Stimulated activated CD8-positive, alpha-beta memory T cell treated with anti-CD3 and anti-CD28 coated beads, Interleukin-15, amount 100 ng/mL, for 48 hours (primary cell): Measurements from ENCODE around the gene CREG1.
"Not testable (repeated sequence)": the region's sequence is repeated elsewhere in the genome, so short reads cannot be mapped to it uniquely, and the experiment has no call there.

ENCODE experiments used
- DNase-seq, 2 donors: peaks; one replicate each; pipeline ENCODE4 v3.0.0-alpha.2; 2020; ENCODE audit warnings: low read depth in 2 of 2

The CREG1 gene

DNA sequence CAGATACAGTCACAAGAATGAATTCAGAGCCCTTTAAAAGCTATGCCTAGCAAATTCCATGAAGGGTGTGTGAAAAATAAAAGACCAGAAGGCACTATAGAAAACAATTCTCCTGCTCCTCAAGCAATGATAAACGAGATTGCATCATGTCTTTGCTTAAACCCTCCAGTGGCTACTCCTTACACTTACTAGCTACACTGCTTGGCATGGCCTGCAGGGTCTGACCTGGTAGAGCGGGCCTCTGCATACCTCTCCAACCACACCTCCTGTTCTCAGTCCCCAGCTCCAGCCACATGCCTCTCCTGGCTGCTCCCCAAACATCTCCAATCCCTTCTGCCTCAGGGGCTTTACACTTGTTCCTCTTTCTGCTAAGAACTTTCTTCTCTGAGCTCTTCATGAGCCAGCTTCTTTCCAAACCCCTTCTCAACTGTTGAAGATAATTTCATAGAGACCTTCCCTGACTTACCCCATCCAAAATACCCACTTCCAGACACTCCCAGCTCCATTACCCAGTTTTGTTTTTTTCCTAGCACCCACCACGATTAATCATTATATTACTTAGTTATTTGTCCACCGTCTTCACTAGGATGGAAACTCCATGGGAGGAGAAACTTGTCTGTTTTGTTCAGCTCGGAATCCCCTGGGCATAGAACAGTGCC, 11.2 kb upstream of the CREG1 start:
- no peak for DNase-seq

DNA sequence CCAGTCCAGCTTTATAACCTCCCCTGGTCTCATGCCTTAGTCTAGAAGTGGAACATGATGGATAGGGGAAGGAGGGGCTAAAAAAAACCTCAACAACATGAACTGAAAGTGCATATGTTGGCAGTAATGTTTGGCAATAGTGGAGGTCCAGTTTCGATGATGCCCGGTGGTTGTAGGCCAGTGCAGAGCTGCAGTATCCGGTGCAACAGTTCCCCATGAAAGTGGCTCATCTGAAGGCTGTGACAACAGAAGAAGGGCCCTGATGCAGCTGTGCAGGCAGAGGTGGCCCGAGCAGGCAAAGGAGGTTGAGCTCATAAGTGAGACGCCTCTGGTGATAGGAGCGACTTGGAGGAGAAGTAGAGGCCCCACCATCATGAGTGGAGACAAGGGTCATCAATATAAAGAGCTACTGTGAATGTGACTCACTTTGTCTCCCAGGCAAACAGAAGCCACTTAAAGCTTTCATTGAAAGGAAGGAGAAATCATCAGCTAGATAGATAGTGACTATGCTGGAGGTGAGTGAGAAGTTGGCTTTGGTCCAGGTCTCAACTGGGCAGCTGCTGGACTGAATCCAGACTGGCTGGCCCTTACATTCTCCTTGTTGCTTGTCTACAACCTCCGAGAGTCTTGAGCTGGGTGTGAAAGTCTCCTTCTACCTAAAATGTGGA, 10.2 kb upstream of the CREG1 start:
- no peak for DNase-seq

DNA sequence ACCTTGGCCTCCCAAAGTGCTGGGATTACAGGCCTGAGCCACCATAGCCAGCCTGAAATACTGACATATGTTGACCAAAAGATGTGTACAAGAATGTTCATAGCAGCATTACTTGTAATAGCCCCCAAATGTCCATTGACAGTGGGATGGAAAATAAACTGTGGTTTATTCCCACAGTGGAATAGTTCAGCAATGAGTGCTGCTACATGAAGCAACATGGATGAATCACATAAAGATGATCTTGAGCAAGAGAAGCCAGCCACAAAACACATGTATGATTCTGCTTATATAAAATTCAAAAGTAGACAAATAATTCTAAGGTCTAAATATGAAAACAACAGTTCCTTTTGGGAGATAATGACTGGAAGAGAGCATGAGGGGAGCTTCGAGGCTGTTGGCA, 9.1 kb upstream of the CREG1 start:
- DNase-seq = no peak

DNA sequence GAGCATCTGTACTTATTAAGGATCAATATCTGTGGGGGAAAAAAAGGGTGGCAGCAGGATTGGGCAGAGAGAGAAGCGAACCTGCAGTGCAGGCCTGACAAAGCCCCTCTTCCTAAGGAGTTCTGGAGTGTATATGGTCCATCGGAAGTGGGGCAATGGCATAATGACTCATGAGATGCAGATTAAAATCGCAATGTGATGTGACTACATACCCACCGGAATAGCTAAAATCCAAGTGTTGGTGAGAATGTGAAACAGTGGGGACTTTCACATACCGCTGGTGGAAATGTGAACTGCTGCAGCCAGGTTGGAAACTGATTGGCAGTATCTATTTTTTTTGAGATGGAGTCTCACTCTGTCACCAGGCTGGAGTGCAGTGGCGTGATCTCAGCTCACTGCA, 8.2 kb upstream of the CREG1 start:
- DNase-seq = no peak

DNA sequence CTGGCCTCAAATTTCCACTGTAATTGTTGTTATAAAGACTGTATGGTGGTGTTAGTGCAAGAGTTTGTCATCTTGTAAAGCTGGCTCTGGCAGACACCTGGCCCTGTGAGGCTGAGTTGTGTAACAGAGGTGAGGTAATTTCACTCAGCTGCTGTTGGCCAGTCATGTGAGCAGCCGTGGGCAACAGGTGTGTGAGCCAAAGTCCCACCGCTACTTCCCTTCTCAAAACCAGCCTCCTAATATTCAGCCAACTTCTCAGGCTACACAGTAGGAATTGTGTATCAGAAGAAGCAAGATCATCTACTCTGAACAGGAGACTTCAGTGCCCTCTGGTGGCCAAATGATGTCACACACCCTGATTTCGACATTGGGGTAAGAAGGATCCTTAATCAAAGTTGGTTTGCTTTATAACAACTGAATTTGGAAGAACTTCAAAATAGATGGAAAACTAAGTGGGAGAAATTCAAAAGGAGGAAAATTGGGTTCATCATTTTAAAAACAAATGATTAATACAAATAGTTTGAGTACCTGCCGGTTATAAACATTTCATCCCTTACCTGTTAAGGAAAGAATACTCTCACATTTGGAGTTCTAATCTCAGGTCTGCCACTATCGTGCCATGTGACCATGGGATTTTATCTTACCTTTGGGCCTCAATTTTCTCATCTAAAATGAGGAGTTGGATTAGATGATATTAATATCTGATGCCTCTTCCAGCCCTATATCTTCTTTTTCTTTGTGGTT, 2.6 kb upstream of the CREG1 start:
- DNase-seq = peak; percentile 44 to 45

DNA sequence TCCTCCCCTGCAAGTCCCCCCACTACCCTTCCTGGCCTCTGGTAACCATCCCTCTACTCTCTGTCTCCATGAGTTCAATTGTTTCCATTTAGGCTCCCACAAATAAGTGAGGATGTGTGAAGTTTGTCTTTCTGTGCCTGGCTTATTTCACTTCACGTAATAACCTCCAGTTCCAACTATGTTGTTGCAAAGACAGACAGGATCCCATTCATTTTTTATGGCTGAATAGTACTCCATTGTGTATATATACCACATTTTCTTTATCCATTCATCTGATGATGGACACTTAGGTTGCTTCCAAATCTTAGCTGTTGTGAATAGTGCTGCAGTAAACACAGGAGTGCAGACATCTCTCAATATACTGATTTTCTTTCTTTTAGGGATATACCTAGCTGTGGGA, 1.5 kb upstream of the CREG1 start:
- not testable (repeated sequence) for DNase-seq

DNA sequence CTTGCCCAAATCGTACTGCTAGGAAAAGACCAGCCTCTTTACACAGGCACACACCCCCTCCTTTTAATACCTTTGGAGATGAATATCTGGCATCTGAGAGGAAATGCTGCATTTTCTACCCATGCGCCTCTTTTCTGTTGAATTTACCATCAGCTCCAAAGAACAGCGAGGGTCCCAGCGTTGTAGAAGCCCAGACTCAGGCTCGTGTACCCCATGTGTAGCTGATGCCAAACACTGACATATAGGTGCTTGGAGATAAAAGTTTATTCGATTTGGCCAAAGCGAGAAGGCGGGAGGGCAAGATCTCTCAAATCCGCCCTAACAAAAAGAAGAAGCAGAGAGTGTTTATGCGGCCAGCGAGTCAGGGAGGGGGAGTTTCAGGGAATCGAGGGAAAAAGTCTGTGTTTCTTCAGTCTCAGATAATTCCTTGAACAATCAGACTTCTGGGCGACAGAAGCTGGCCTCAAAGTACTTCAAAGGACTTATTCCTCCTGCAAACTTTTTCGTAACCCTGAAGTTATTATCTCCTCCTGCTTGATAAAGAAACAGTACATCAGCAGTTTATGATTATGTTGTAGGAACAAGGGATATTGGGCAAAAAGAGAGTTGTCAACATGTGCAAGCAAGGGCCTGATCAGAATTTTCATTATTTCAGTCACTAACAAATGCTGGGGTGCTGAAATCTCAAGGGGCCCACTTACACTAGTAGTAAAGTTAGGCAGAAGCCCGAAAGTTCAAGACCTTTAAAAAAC, 642 bp upstream of the CREG1 start:
- no peak for DNase-seq

DNA sequence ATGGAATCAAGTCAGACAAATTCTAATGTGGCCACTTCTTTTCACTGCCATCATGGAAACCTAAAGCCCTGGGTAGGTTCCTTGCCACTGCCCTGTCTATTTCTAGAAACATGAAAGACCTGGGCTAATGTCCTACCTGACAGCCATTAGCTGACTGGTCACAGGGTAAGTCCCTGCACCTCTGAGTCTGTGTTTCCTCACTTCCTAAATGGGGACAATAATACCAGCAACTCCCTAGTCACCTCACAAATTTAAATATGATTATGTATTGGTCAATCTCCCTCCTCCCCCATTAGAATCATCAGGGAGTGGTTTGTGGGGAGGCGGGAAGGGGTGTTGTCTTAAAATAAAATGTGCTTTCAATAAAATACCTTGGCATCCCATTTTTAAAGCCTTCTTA, 2.2 kb downstream of the CREG1 start:
- no peak for DNase-seq

DNA sequence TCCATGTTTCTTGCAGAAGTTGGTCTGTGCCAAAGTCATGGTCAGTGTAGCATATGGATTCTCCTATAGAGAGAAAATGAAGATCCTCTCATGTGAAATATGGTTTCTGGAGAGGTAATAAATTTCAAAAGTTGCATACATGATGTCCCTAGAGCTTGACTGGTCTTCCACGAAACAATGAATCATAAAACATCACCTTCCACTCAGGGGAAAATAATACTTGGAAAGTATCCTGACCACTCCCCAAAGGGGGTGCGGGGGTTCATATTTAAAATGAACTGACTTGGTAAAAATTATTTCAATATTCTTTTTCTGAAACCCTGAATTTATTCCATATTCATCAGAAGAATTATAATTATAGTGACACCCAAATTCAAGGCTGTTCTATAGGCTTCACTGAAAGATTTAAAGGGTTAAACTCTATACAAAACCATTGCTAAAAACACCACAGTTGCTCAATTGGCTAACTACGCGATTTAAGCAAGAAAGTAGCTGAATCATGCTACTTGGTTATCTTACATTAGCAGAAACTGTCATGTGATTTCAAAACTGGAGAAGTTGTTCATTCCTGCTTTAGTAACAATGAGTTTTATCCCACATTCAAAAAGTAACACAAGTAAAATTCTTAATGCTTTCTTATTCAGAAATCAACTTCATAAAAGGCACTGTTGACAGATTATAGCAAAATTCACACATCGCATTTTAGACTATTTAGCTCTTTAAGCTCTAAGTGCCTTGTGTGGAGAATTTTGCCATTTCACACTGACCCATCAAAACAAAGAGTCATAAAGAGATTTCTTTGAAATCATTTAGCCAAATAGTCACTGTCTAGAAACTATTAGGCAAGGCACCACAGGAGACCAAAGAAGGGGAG, 5.3 kb downstream of the CREG1 start:
- DNase-seq = no peak

DNA sequence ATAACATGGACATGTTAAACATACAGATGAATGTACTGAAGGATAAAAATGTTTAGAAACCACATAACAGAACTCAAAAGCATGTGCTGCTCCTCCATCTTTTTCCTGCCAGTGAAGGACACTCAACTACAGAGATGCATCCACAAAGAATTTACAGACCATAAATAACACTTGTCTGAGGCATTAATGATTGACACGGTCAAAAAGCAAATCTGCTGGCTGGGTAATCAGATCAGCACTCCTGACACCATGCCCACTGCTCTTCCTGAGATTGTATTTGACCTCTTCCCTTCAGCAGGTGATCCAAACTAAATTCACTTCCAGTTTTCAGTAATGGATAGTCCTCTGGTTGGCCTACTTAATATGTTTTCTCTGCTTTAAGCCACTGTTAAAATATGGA, 6.6 kb downstream of the CREG1 start:
- no peak for DNase-seq

DNA sequence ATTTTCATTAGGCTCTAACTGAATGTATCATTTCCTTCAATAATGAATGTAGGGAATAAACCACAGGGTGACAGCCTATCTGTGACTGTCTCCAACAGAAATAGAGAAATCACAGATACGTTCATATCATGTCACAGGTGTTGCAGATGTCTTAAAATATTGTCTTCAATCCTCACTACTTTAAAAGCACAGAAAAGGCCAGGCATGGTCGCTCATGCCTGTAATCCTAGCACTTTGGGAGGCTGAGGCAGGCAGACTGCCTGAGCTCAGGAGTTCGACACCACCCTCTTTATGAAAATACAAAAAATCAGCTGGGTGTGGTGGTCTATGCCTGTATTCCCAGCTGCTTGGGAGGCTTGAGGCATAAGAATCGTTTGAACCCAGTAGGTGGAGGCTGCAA, 8.2 kb downstream of the CREG1 start:
- no peak for DNase-seq

DNA sequence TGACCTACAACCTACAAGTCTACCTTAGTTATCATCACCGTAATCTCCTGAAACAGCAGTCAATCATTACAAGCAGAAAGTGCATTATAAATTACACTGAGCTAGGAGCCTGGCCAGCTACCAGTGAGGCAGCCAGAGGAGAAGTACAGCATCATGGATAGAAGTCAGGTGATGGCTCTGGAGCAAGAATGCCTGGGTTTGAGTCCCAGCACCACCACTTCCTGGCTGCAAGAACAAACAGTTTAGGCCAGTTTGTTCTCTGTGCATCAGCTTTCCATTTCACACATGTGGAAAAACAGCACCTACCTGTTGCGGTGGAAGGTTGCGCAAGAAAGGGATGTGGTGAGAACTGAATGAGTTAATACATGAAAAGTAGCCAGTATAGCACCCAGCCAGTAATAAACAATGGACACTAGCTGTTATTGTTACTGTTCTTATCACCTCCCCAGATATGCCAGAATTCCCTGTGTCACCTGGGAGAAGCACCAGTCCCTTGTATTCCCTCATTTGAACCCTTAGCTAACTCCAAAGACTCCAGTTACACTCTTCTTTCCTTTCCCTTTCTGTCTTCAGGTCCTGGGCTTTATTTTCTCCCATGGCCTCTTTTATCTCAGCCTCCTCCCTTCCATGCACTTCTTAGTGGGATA, 9.0 kb downstream of the CREG1 start:
- no peak for DNase-seq

DNA sequence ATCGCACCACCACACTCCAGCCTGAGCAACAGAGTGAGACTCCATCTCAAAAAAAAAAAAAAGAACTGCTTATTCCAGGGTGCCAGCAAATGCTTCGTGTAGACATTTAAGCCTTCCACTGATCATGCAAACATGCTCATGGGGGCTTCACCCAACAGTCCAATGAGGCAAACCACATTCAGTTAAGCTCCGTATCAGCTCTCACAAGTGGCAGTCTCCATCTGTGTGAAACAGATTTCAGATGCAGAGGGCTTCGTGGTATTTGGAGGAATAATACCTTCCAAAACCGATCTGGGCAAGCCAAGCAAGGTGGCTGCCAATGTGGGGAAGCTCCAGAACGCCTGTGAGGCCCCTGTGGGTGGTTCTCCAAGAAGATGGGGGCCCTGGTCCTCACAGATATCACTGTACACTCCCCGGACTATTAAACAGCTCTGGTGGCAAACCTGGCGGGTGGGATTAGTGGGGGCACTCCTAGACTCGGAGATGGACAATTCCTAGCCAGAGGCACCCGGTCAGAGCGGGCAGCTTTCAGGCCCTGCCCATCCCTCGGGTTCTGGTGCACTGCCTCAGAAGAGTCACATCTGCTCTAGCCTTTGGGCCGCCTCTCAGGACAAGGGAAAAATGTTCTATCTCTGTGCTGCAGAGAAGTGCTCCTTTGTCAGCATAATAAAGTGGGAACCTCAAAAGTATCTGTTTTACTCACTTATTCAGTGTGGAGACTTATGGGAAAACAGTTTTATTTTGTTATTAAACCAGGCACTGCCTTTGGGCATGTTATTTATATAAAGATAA, 10.2 kb downstream of the CREG1 start:
- DNase-seq = no peak

DNA sequence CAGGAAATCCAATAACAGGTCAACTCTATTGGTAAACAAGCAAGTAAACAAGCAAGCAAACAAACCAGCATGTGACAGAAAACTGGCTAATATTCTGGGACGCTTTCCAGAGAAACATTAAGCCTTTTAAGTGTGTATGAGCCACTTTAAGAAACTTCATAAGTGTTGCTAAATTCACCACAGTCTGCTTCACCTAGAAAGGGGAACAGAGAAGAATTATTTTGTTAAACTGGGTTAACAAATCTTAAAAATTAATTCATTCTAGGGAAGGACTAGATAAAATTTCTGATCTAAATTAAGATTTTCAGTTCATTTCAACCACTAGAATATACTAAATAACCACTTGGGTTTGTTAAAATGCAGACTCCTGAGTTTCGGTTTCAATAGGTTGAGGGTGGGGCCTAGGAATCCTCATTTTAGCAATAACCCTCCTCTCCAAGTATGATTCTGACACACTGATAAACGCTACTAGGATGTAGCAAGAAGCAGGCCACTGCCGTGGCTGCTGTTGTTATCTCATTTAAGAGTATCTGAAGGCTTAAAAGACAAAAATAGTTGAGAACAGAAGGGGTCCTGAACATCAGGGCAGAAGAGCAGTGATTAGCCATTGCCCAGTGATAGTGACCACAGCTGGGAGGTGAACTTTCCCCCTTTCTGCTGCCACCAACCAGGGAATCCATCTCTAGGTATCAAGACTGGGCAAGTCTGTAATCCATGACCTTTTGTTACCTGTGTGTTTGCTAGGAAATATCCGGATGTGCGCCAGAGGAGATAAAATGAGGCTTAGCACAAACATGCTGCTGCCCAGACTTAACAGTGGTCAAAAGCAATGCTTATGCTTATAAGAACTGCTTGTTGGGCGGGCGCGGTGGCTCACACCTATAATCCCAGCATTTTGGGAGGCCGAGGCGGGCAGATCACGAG, 11.2 kb downstream of the CREG1 start:
- DNase-seq = no peak

DNA sequence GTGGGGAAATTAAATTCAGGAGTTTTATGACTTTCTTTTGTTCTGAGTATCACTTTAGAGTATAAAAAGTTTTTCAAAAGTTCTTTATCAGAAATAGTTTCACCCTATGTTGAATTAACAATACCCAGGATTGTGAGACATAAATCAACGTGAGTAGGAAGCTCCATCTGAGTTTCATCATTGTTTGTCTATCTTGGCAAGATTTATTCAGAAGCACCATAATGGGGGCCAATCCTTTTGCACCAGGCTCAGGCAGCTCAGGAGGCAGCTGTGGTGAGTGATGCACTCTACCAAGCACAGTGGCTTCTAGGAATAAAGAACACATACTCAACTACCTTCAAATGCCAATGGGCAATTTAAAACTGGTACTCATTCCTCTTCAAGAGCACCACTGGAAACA, 12.0 kb downstream of the CREG1 start:
- DNase-seq = no peak

DNA sequence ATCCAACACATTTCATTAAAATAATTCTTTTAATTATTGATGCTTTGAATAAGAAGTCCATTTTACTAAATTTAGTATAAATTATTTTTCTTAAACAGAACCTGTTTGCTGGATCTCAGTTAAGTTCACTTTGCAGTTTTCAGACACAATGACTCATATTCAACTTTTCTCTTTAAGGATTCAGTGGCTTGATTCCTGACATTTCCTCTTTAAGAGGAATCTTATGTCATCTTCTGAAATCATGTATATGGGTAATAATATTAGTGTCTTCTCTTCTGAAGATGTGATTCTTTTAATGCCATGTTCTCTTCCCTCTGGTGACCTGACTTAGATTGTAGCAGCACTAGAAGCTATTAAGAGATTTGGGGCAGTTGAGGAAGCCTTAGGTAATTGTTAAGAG, 12.6 kb downstream of the CREG1 start:
- no peak for DNase-seq

DNA sequence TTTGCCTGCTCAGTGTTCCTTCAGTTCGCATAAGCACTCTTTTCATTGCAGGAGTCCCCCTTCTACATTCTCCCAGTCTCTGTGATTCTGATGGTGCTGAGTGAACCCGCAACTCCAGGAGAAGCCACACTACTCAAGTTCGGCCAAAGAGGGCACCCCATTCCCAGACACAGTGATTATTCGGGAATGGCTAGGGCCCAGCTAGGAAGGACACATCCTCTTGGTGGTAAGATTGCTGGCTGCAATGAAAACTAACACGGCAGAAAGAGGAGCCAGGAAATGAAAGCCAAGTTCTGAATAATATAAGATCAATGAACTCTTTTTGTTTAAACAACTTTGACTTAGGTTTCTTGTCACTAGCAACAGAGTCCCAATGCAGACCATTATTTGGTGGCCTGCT, 14.9 kb downstream of the CREG1 start:
- no peak for DNase-seq

DNA sequence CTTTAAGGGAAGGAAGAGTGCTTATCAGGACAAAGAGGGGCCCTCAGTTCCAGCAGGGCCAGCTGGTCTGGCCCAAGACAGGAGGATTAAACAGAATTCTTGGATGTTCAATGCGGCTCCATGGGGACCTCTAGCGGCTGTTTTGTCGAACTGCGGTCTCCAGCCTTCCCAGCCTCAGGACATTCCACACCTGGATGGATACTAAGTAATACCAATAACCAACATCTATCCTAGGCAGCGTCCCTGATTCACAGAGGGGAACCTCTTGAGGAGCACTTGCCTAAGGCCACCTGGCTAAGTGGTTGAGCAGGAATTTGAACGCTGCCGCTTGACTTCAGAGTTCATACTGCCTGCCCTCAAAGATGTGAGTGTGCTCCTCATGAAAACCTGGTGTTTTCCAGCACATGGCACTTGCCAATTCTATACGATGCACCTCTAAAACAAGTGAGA, 19.7 kb downstream of the CREG1 start:
- DNase-seq = no peak
